PC-9 (cell line): ENCODE measurements around the gene RET.

Source experiments
- CTCF ChIP-seq: fragments of 200-600 bp; sonication (generic); conservative IDR thresholded peaks from 2 replicates; pipeline ENCODE4 v1.6.1; 2017; ENCODE audit warnings: mixed run types, antibody characterized with exemption, mild to moderate bottlenecking, moderate library complexity
- EZH2 ChIP-seq: fragments of 200-600 bp; sonication (generic); IDR thresholded peaks from 2 replicates; pipeline ENCODE4 v1.8.0; 2017; ENCODE audit warnings: antibody characterized with exemption, low read depth

DNA sequence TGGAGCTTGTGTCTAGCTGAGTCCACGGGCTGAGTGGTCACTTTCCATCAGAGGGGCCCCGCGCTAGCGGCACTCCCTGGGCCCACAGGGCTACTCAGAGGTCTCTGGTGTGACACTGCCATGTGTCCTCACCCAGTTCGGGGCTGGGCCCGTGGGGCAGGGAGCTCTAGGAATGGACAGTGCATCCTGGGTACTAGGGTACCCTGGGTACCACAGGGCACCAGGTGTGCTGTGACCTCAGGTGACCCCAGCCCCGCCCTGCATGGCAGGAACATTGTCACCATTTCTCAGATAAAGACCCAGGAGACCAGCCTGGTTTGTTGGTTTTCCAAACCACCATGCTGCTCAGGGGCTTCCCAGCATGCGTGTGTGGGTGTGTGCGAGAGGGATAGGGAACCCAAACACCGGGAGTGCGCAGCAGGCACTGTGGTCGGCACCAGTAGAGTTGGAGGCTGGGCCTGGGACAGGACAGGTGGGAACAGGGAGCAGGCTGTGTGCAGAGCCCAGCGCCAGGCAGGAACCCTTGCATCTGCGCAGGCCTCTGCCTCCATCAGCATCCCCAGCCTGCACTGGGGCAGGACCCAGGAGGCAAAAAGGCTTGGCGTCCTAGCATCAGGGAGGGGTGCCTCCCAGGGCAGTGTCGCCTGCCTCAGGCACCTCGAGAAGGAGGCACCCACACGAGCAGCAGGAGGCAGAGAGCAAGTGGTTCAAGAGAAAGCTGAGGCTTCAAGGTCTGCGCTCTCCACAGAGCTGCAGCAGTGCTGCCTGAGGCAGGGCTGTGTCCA lies 42.0 kb downstream of the RET start:
- TF ChIP-seq CTCF (no peak), EZH2 (no peak)
